Neuron (in vitro differentiated cells): Measurements from ENCODE around the gene KRT36.

Source experiments
- H2AFZ ChIP-seq: one replicate; pipeline ENCODE4 v1.6.1; 2013; ENCODE audit warnings: low read depth, mild to moderate bottlenecking, inconsistent platforms, low read length, moderate library complexity
- H3K27me3 ChIP-seq: one replicate; pipeline ENCODE4 v1.6.1; 2013; ENCODE audit warnings: low read length; ENCODE audit not compliant: insufficient read depth
- H3K36me3 ChIP-seq: one replicate; pipeline ENCODE4 v1.6.1; 2013; ENCODE audit warnings: low read length; ENCODE audit not compliant: insufficient read depth
- H3K4me1 ChIP-seq: one replicate; pipeline ENCODE4 v1.6.1; 2013; ENCODE audit warnings: low read length; ENCODE audit not compliant: insufficient read depth
- H3K4me3 ChIP-seq: 2 replicates; pipeline ENCODE4 v1.5.1; 2013; ENCODE audit warnings: mild to moderate bottlenecking, low read length, moderate library complexity
- H3K9me3 ChIP-seq: one replicate; pipeline ENCODE4 v1.6.1; 2013; ENCODE audit warnings: low read length

Gene KRT36

DNA sequence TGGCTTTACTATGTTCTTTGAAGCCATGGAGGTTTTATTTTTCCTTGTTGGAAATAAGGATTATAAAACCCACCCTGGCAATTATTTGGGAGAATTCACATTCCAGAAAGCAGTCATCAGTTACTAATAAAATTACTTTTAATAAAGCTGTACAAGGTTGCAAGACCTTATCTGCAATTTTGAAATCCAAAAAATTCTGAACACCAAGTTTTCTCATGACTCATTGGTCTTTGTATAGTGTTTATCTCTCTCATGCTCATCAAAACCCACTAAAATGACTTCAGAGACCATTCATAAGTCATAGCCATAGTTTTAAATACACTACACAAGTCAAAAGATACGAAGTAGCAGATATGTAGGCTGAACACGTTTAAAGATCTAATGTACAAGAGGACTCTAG is 42.9 kb downstream of the KRT36 start:
- Histone ChIP-seq H3K9me3 (no peaks in the 10 kb centered on the region), H3K27me3 (no peaks in the 10 kb centered on the region), H3K4me1 (no peaks in the 10 kb centered on the region), H3K4me3 (no peak overlapping the region), H2AFZ (no peak overlapping the region), H3K36me3 (no peaks in the 10 kb centered on the region)

DNA sequence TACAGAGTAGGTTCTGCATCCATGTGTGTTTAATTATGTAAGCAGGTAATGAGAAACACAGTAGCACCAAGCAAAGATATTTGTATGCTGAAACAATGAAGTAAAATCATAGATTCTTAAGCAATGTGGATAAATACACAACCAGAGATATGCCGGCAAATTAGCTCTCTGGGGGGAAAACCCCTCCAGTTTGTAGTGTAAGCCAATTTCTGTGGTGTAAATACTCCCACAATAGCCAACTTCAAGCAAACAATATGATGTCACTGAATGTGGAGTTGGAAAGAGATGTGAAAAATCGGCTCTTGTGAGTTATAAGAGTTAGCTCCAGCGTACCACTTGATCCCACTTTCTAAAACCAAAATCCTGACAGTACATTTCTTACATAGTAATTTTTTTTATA is 45.1 kb downstream of the KRT36 start:
- H3K36me3 ChIP-seq, result no peaks in the 10 kb centered on the region
- H3K9me3 ChIP-seq, result no peaks in the 10 kb centered on the region
- H3K4me3 ChIP-seq, result no peak overlapping the region
- H2AFZ ChIP-seq, result no peak overlapping the region
- no peaks in the 10 kb centered on the region for H3K4me1 ChIP-seq
- peaks cover 2% of the 10 kb centered on the region for H3K27me3 ChIP-seq

GRCh38 chr17:41444186-41444585 is 45.5 kb downstream of the KRT36 start:
- Histone ChIP-seq H2AFZ (no peak overlapping the region), H3K4me1 (no peaks in the 10 kb centered on the region), H3K4me3 (no peak overlapping the region), H3K27me3 (peaks cover 2% of the 10 kb centered on the region), H3K9me3 (no peaks in the 10 kb centered on the region), H3K36me3 (no peaks in the 10 kb centered on the region)

GRCh38 chr17:41442739-41443138 is 47.0 kb downstream of the KRT36 start:
- H3K4me3 ChIP-seq, result no peak overlapping the region
- no peak overlapping the region for H2AFZ ChIP-seq
- H3K9me3 ChIP-seq, result no peaks in the 10 kb centered on the region
- H3K27me3 ChIP-seq, result peaks cover 2% of the 10 kb centered on the region
- H3K4me1 ChIP-seq, result no peaks in the 10 kb centered on the region
- no peaks in the 10 kb centered on the region for H3K36me3 ChIP-seq

DNA sequence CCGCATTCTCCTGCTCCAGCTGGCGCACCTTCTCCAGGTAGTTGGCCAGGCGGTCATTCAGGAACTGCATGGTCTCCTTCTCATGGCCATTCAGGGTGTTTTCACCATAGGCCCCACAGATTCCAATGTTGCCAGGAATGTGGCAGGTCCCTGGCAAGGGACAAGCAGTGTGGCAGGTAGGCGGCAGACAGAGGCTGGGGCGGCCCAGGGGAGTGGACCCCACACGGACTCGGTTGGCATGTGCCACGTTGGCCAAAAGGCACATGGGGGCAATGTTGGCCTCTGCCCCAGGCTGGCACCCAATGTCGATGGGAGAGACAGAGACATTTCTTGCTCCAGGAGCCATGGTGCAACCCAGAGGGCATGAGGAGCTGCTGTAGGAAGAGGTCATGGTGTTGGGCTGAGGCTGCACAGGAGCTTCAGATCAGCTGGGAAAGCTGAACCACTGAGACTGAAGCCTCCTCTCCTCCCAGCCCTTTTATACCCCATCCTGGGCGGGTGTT is 49.1 kb downstream of the KRT36 start, which contains the start of gene KRT38:
KRT38 (minus strand) TSS at position 453 of the 503 bp plus-strand sequence; CDS start at position 391, 62 bp downstream.
- peaks cover 2% of the 10 kb centered on the region for H3K27me3 ChIP-seq

GRCh38 chr17:41439375-41439774 is 50.3 kb downstream of the KRT36 start:
- H3K36me3 ChIP-seq, result no peaks in the 10 kb centered on the region
- H3K27me3 ChIP-seq, result peaks cover 2% of the 10 kb centered on the region
- H3K4me1 ChIP-seq, result no peaks in the 10 kb centered on the region
- H2AFZ ChIP-seq, result no peak overlapping the region
- no peaks in the 10 kb centered on the region for H3K9me3 ChIP-seq
- H3K4me3 ChIP-seq, result no peak overlapping the region

More for the DNA sequence above, 49.1 kb downstream of the KRT36 start, which contains the start of gene KRT38:
- Histone ChIP-seq H3K9me3 (no peaks in the 10 kb centered on the region), H3K4me1 (no peaks in the 10 kb centered on the region), H2AFZ (no peak within 1 kb of the TSS), H3K4me3 (no peak within 1 kb of the TSS), H3K36me3 (no peaks in the 10 kb centered on the region)

DNA sequence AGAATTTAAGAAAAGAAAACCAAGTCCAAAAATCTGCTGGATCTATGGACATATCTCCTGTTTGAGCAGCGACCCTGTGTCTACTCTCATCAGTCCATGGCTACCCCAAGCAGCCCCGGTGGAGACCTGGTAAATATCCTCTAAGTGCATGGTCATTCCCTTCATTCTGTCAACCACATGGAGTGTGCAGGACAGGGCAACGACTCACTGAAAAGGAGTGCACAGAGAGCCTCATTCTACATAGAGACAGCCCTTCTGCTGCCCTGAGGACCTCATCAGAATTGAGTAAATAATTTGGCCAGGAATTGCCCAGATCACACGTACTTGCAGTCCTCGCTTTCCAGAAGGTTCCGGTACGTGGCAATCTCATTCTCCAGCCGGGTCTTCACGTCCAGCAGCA is 51.9 kb downstream of the KRT36 start:
- Histone ChIP-seq H3K36me3 (no peaks in the 10 kb centered on the region), H3K4me3 (no peak overlapping the region), H3K9me3 (no peaks in the 10 kb centered on the region), H3K27me3 (peaks cover 2% of the 10 kb centered on the region), H2AFZ (no peak overlapping the region), H3K4me1 (no peaks in the 10 kb centered on the region)

DNA sequence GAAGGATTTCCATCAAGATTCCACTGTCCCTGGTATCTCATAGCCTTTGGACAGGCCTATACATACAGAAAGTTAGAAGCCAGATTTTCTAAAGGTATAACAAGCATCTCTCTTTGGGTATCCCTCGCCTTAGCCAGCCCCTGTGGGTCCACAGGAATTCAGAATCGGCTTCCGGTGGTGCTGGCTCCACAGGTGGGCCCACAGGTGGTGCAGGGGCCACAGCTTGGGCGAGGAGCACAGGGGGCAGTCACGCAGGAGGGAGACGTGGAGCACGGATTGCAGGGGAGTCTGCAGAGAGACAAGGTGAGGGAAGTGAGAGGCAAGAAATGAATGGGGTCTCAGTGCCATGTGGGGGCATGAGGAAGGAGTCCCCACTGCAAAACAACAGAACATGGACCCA is 52.5 kb downstream of the KRT36 start:
- no peaks in the 10 kb centered on the region for H3K9me3 ChIP-seq
- H2AFZ ChIP-seq, result no peak overlapping the region
- no peaks in the 10 kb centered on the region for H3K36me3 ChIP-seq
- H3K4me1 ChIP-seq, result no peaks in the 10 kb centered on the region
- H3K4me3 ChIP-seq, result no peak overlapping the region
- peaks cover 2% of the 10 kb centered on the region for H3K27me3 ChIP-seq
